GM12875 (cell line): ENCODE measurements around the gene SLC44A1.
"Not testable (repeated sequence)": the region's sequence is repeated elsewhere in the genome, so short reads cannot be mapped to it uniquely, and the experiment has no call there.

Source experiments
- H3K4me3 ChIP-seq: one replicate; pipeline ENCODE4 v1.5.1; 2011; ENCODE audit warnings: low read depth, low read length, control low read depth
- CTCF ChIP-seq: IDR thresholded peaks from 2 replicates; pipeline ENCODE4 v1.5.1; 2011; ENCODE audit warnings: low read depth, mild to moderate bottlenecking, control low read depth, inconsistent platforms, low read length, moderate library complexity, borderline replicate concordance; ENCODE audit not compliant: insufficient read depth

The SLC44A1 gene

GRCh38 chr9:105248691-105249090 is 4.2 kb downstream of the SLC44A1 start:
- no peak overlapping the region for H3K4me3 ChIP-seq
- TF ChIP-seq CTCF: no peak

GRCh38 chr9:105251133-105251532 is 6.7 kb downstream of the SLC44A1 start:
- no peak overlapping the region for H3K4me3 ChIP-seq
- no peak for TF ChIP-seq CTCF

GRCh38 chr9:105251733-105252404 is 7.4 kb downstream of the SLC44A1 start:
- no peak for TF ChIP-seq CTCF
- no peak overlapping the region for H3K4me3 ChIP-seq

GRCh38 chr9:105252405-105252756 is 7.9 kb downstream of the SLC44A1 start:
- TF ChIP-seq CTCF: no peak
- H3K4me3 ChIP-seq: no peak overlapping the region

- no peak for TF ChIP-seq CTCF
Measured at GRCh38 chr9:105254226-105254625, 9.8 kb downstream of the SLC44A1 start.

GRCh38 chr9:105255421-105255820 is 11.0 kb downstream of the SLC44A1 start:
- H3K4me3 ChIP-seq: no peak overlapping the region

More at GRCh38 chr9:105254226-105254625, 9.8 kb downstream of the SLC44A1 start:
- H3K4me3 ChIP-seq: no peak overlapping the region

GRCh38 chr9:105256569-105256968 is 12.1 kb downstream of the SLC44A1 start:
- H3K4me3 ChIP-seq: not testable (repeated sequence)

More at GRCh38 chr9:105255421-105255820, 11.0 kb downstream of the SLC44A1 start:
- TF ChIP-seq CTCF: no peak
